Breast epithelium (tissue), 3 donors: Measurements from ENCODE around the gene TCERG1L.

Source experiments
- CTCF ChIP-seq, 3 donors: fragments of 450-650 bp; IDR thresholded peaks; one replicate each; pipeline ENCODE4 v1.5.1; 2016 to 2017; ENCODE audit warnings: antibody characterized with exemption in 3 of 3, mild to moderate bottlenecking in 3 of 3, moderate library complexity in 3 of 3
- POLR2A ChIP-seq: fragments of 450-650 bp; IDR thresholded peaks from one replicate; pipeline ENCODE4 v1.6.1; 2016; ENCODE audit warnings: antibody characterized with exemption, mild to moderate bottlenecking, moderate library complexity
- POLR2AphosphoS5 ChIP-seq, 3 donors: sonication (generic); formaldehyde crosslinking; IDR thresholded peaks; one replicate each; pipeline ENCODE4 v1.6.1; 2017; ENCODE audit warnings: antibody characterized with exemption in 3 of 3

GRCh38 chr10:131141207-131141606 is 170.3 kb downstream of the TCERG1L start:
- TF ChIP-seq POLR2AphosphoS5 (IDR thresholded peaks at IDR 0.05) (no peak), CTCF (IDR thresholded peaks at IDR 0.05) (no peak), POLR2A (no peak)
